KMS-11 (cell line): ENCODE results near the gene MACROD2.

ENCODE experiments used
- H2AFZ ChIP-seq: fragments of 200-600 bp; sonication (generic); 2 replicates; pipeline ENCODE4 v1.6.1; 2016; ENCODE audit warnings: antibody characterized with exemption, mixed run types, low read depth
- H3K27ac ChIP-seq: fragments of 200-600 bp; sonication (generic); 2 replicates; pipeline ENCODE4 v1.6.1; 2016; ENCODE audit warnings: mild to moderate bottlenecking, mixed run types
- H3K27me3 ChIP-seq: fragments of 200-600 bp; sonication (generic); 2 replicates; pipeline ENCODE4 v1.6.1; 2017; ENCODE audit warnings: mild to moderate bottlenecking, low read depth, mixed run types, moderate library complexity; ENCODE audit not compliant: insufficient read depth
- H3K36me3 ChIP-seq: fragments of 200-600 bp; sonication (generic); 2 replicates; pipeline ENCODE4 v1.6.1; 2017; ENCODE audit warnings: mild to moderate bottlenecking, mixed run types; ENCODE audit not compliant: insufficient read depth
- H3K4me1 ChIP-seq: fragments of 200-600 bp; sonication (generic); 2 replicates; pipeline ENCODE4 v1.6.1; 2016; ENCODE audit warnings: mild to moderate bottlenecking, low read depth, mixed run types; ENCODE audit not compliant: poor library complexity, severe bottlenecking
- H3K4me2 ChIP-seq: fragments of 200-600 bp; sonication (generic); 2 replicates; pipeline ENCODE4 v1.7.0; 2016; ENCODE audit warnings: mild to moderate bottlenecking, mixed run types
- H3K4me3 ChIP-seq: fragments of 200-600 bp; sonication (generic); IDR thresholded peaks from 2 replicates; pipeline ENCODE4 v1.6.1; 2017; ENCODE audit warnings: low read depth, low read length, mixed read lengths; ENCODE audit not compliant: insufficient read depth
- H3K79me2 ChIP-seq: fragments of 200-600 bp; sonication (generic); 2 replicates; pipeline ENCODE4 v1.6.1; 2016; ENCODE audit warnings: low read depth, mixed run types; ENCODE audit not compliant: insufficient read depth
- H3K9ac ChIP-seq: fragments of 200-600 bp; sonication (generic); 2 replicates; pipeline ENCODE4 v1.6.1; 2016; ENCODE audit warnings: mild to moderate bottlenecking, mixed run types
- H4K20me1 ChIP-seq: fragments of 200-600 bp; sonication (generic); 2 replicates; pipeline ENCODE4 v1.6.1; 2016; ENCODE audit warnings: mild to moderate bottlenecking, mixed run types; ENCODE audit not compliant: insufficient read depth
- CTCF ChIP-seq: fragments of 200-600 bp; sonication (generic); conservative IDR thresholded peaks from 2 replicates; pipeline ENCODE4 v1.6.1; 2017; ENCODE audit warnings: low read depth, mild to moderate bottlenecking, antibody characterized with exemption, low read length, moderate library complexity, mixed read lengths

Gene MACROD2

GRCh38 chr20:14647016-14647415 lies 651.7 kb downstream of the MACROD2 start:
- TF ChIP-seq CTCF, result no peak
- no peaks in the 10 kb centered on the region for H3K4me1 ChIP-seq
- no peaks in the 10 kb centered on the region for H3K27me3 ChIP-seq

GRCh38 chr20:14649662-14650061 lies 654.3 kb downstream of the MACROD2 start:
- Histone ChIP-seq H3K4me3 (no peak overlapping the region), H3K4me2 (no peak overlapping the region), H2AFZ (no peak overlapping the region), H3K36me3 (no peaks in the 10 kb centered on the region), H3K27me3 (no peaks in the 10 kb centered on the region), H3K79me2 (no peaks in the 10 kb centered on the region), H3K27ac (no peak overlapping the region), H3K4me1 (no peaks in the 10 kb centered on the region), H3K9ac (no peak overlapping the region), H4K20me1 (no peaks in the 10 kb centered on the region)
- no peak for TF ChIP-seq CTCF

More at GRCh38 chr20:14647016-14647415, 651.7 kb downstream of the MACROD2 start:
- H3K4me3 ChIP-seq, result no peak overlapping the region
- H3K36me3 ChIP-seq, result no peaks in the 10 kb centered on the region
- H3K27ac ChIP-seq, result no peak overlapping the region
- no peaks in the 10 kb centered on the region for H4K20me1 ChIP-seq
- no peak overlapping the region for H3K4me2 ChIP-seq
- H3K79me2 ChIP-seq, result no peaks in the 10 kb centered on the region
- no peak overlapping the region for H2AFZ ChIP-seq
- H3K9ac ChIP-seq, result no peak overlapping the region

GRCh38 chr20:14657266-14658005 lies 662.1 kb downstream of the MACROD2 start:
- H3K36me3 ChIP-seq, result no peaks in the 10 kb centered on the region
- no peak for TF ChIP-seq CTCF
- no peaks in the 10 kb centered on the region for H3K27me3 ChIP-seq

GRCh38 chr20:14664101-14664500 lies 668.8 kb downstream of the MACROD2 start:
- Histone ChIP-seq H3K27ac (no peak overlapping the region), H2AFZ (no peak overlapping the region), H3K36me3 (no peaks in the 10 kb centered on the region), H4K20me1 (no peaks in the 10 kb centered on the region), H3K27me3 (no peaks in the 10 kb centered on the region), H3K4me2 (no peak overlapping the region), H3K9ac (no peak overlapping the region), H3K4me1 (no peaks in the 10 kb centered on the region), H3K79me2 (no peaks in the 10 kb centered on the region), H3K4me3 (no peak overlapping the region)
- TF ChIP-seq CTCF, result no peak

More at GRCh38 chr20:14657266-14658005, 662.1 kb downstream of the MACROD2 start:
- Histone ChIP-seq H4K20me1 (no peaks in the 10 kb centered on the region), H3K79me2 (no peaks in the 10 kb centered on the region), H3K27ac (no peak overlapping the region), H3K4me3 (no peak overlapping the region), H3K4me2 (no peak overlapping the region), H3K4me1 (no peaks in the 10 kb centered on the region), H2AFZ (no peak overlapping the region), H3K9ac (no peak overlapping the region)
